ENCODE measurements around the gene MCM3AP. TPM values are rescaled to one million over a fixed set of nuclear protein-coding genes. Genes with fewer than 3 reads are reported as not detected.

The MCM3AP gene
- total and polyA plus RNA-seq, 4 donors, result 14.7 to 111 (median 67.1) TPM

DNA sequence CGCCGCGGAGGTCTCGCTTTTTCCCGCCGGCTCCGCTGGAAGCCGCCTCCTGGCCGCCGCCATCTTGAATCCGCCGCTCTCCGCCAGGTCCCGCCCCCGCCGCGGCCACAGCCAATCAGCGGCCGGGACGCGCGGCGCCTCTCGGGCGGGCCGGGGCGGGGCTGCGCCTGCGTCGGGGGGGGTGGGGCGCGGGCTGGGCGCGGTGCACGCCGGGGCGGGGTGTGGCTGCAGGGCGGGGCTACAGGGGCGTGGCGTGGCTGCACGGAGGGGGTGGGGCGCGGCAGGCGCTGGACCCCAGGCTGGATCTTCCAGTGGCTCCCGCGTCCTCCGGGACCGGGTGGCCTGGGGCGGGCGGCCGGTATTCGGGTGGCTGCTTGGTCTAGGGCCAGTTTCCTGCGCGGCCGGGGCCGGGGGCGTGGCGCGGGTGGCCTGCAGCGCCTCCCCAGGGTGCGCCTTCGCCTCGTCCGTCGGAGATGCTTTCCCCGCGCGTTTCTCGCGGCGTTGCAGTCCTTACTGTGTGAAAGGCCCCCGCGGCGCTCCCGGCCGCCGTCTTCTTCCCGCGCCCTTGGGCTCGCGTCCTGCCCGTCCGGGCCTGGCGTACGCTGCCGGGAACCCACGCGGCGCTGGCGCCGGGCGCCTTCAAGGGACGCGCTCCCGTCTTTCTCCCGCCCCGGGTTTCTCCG, 39.1 kb upstream of the MCM3AP start:
- WGBS, 2 donors, result 1% methylated on average over 74 to 98 of the region's 98 CpGs
- intact Hi-C loops (cut with DNase I), result loop anchor here (2.0 to 5.0 kb wide), 4 partner anchors 37 to 142 kb away; partner anchors contain the start of genes YBEY (in 2 of the 2), LSS (in 1 of the 2), MCM3AP (in 1 of the 2) and SPATC1L (in 1 of the 2)

DNA sequence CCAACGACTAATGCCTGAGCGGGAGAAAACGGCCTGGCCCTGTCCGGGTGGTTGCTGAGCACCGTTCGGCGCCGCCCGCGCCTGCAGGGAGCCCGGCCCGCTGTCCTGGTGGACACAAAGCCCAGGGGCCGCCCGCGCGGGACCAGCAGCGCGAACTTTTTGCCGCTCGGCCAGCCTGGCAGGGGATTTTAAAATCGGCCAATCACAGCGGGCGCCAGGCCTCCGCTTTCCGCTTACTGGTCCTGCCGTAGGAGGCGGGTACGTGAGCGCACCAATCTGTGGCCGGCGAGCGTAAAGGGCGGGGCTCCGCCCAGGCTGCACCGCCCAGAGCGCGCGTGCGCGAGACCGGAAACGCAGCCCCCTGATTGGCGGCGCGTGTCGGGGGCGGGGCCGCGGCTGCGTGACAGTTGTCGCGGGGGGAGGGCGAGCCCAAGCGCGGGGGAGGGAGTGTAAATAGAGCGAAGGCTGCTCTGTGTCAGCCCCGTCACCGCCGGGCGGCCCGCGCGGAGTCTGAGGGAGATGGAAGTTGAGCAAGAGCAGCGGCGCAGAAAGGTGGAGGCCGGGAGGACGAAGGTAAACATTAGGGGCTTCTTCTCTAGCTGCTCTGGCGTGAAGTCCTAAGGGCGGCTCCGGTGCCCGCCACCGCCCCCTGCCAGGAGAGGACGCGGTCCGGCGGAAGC, 38.4 kb upstream of the MCM3AP start, which contains the start of the genes C21orf58 and PCNT:
Gene C21orf58 (minus strand): TSS at position 161 of the 680 bp plus-strand sequence. CDS start 1,132 bp downstream, outside the sequence.
Gene PCNT (plus strand): TSS at position 447 of the 680 bp plus-strand sequence. CDS start 73 bp downstream, at position 520.
- ATAC-seq (ENCODE audit: low FRiP score), result peak; percentile 98
- Histone ChIP-seq H3K4me3 (ENCODE audit: low read length in 2 of 2) (peak within 1 kb of the TSS; percentile 80 to 95), H3K4me1 (ENCODE audit: control insufficient read depth in 1 of 2, insufficient read depth in 2 of 2, low read length in 2 of 2) (no peaks in the 10 kb centered on the region), H3K27ac (ENCODE audit: low read depth in 1 of 2, low read length in 2 of 2) (peak within 1 kb of the TSS in 1 of 2 donors; percentile 87), H3K9me3 (ENCODE audit: control insufficient read depth, low read length) (no peaks in the 10 kb centered on the region), H3K27me3 (ENCODE audit: control insufficient read depth in 1 of 2, insufficient read depth in 2 of 2, low read length in 1 of 2) (no peaks in the 10 kb centered on the region), H3K36me3 (ENCODE audit: control insufficient read depth in 1 of 2, insufficient read depth in 2 of 2, low read length in 1 of 2) (no peaks in the 10 kb centered on the region)
- 0% methylated on average over 58 to 76 of the region's 76 CpGs for WGBS, 2 donors
- intact Hi-C loops (cut with DNase I), result loop anchor here (2.0 to 5.0 kb wide), 4 partner anchors 37 to 142 kb away; partner anchors contain the start of genes YBEY (in 2 of the 2), LSS (in 1 of the 2), MCM3AP (in 1 of the 2) and SPATC1L (in 1 of the 2)
- DNase-seq, result peak; percentile 99

More for the DNA sequence above, 39.1 kb upstream of the MCM3AP start:
- Histone ChIP-seq H3K27me3 (ENCODE audit: control insufficient read depth in 1 of 2, insufficient read depth in 2 of 2, low read length in 1 of 2) (no peaks in the 10 kb centered on the region), H3K4me3 (ENCODE audit: low read length in 2 of 2) (peak overlapping the region; percentile 80 to 95), H3K36me3 (ENCODE audit: control insufficient read depth in 1 of 2, insufficient read depth in 2 of 2, low read length in 1 of 2) (no peaks in the 10 kb centered on the region), H3K9me3 (ENCODE audit: control insufficient read depth, low read length) (no peaks in the 10 kb centered on the region), H3K27ac (ENCODE audit: low read depth in 1 of 2, low read length in 2 of 2) (peak overlapping the region in 1 of 2 donors; percentile 87), H3K4me1 (ENCODE audit: control insufficient read depth in 1 of 2, insufficient read depth in 2 of 2, low read length in 2 of 2) (no peaks in the 10 kb centered on the region)
- ATAC-seq (ENCODE audit: low FRiP score), result peak; percentile 95
- DNase-seq, result peak; percentile 90 to 95

DNA sequence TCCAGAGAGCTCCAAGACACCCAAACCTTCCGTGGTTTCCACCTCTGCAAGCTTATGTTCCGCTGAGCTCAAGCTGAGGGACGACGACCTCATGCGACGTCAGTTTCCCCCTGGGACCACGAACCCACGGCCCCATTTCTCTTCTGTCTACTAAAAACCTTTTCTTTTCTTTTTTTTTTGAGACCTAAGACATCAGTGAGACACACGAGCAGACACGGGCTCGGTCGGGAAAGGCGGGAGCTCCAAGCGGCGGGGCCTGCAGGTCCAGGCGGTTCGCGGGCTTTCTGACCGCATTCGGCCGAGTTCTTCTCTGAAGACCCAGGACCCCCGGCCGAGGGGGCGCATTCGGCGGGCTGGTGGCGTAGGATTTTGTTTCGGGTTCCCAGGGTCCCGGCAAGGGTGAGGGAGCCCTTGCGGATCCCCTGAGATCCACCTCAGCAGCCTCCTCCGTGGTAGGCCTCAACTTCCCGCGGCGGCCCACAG, 37.9 kb upstream of the MCM3AP start:
- Histone ChIP-seq H3K27me3 (ENCODE audit: control insufficient read depth in 1 of 2, insufficient read depth in 2 of 2, low read length in 1 of 2) (no peaks in the 10 kb centered on the region), H3K36me3 (ENCODE audit: control insufficient read depth in 1 of 2, insufficient read depth in 2 of 2, low read length in 1 of 2) (no peaks in the 10 kb centered on the region), H3K4me1 (ENCODE audit: control insufficient read depth in 1 of 2, insufficient read depth in 2 of 2, low read length in 2 of 2) (no peaks in the 10 kb centered on the region), H3K4me3 (ENCODE audit: low read length in 2 of 2) (peak overlapping the region; percentile 10 to 50), H3K9me3 (ENCODE audit: control insufficient read depth, low read length) (no peaks in the 10 kb centered on the region), H3K27ac (ENCODE audit: low read depth in 1 of 2, low read length in 2 of 2) (no peak overlapping the region)
- DNase-seq, result no peak
- intact Hi-C loops (cut with DNase I), result loop anchor here (5.0 kb wide), 3 partner anchors 36 to 141 kb away; partner anchors contain the start of genes LSS (in 1 of the 2), MCM3AP (in 1 of the 2), SPATC1L (in 1 of the 2) and YBEY (in 1 of the 2)
- 1 to 2% methylated on average over 34 of the region's 34 CpGs for WGBS, 2 donors
- no peak for ATAC-seq (ENCODE audit: low FRiP score)

DNA sequence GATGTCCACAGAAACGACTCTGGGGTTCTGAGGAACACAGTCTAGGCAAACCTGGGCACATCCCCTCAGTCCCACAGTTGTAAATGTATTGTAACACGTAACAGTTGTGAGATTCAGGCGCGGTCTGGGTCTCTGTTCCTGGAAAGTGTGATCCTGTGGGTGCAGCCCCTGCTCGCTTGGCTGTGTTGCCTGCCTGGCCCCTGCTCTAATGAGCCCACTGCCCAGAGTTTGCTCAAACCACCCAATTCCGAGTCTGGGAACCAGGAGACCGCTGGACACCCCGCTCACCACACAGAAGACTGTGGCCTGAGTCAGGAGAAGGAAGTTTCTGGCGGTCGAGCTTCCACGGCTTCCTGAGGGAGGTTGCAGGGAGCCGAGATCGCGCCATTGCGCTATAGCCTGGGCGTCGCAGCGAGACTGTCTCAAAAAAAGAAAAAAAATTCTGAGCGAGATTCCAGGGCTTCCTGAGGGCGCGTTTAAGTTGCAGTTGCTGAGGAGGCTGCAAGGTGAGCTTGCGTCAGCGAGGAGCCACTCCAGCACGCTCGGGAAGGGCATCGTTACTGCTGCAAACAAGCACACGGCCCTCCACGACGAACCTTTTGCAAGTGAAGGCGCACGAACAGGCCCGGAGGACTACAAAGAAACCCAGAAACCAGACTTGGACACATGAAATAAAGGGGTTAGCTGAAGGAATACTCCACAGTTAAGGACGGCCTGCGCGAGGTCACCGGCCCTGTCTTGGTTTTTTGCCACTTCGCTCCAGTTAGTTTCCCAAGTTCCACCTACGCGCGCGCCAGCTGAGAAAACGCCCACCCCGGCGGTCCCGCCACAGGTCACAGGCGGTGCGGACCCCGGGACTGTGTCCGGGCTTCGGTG, 37.2 kb upstream of the MCM3AP start:
- Histone ChIP-seq H3K4me3 (ENCODE audit: low read length in 2 of 2) (peak overlapping the region; percentile 10 to 50), H3K4me1 (ENCODE audit: control insufficient read depth in 1 of 2, insufficient read depth in 2 of 2, low read length in 2 of 2) (no peaks in the 10 kb centered on the region), H3K9me3 (ENCODE audit: control insufficient read depth, low read length) (no peaks in the 10 kb centered on the region), H3K27me3 (ENCODE audit: control insufficient read depth in 1 of 2, insufficient read depth in 2 of 2, low read length in 1 of 2) (no peaks in the 10 kb centered on the region), H3K36me3 (ENCODE audit: control insufficient read depth in 1 of 2, insufficient read depth in 2 of 2, low read length in 1 of 2) (no peaks in the 10 kb centered on the region), H3K27ac (ENCODE audit: low read depth in 1 of 2, low read length in 2 of 2) (no peak overlapping the region)
- intact Hi-C loops (cut with DNase I), result loop anchor here (5.0 kb wide), 3 partner anchors 35 to 140 kb away; partner anchors contain the start of genes LSS (in 1 of the 2), MCM3AP (in 1 of the 2), SPATC1L (in 1 of the 2) and YBEY (in 1 of the 2)
- ATAC-seq (ENCODE audit: low FRiP score), result no peak
- DNase-seq, result no peak
- 3 to 4% methylated on average over 50 of the region's 50 CpGs for WGBS, 2 donors

DNA sequence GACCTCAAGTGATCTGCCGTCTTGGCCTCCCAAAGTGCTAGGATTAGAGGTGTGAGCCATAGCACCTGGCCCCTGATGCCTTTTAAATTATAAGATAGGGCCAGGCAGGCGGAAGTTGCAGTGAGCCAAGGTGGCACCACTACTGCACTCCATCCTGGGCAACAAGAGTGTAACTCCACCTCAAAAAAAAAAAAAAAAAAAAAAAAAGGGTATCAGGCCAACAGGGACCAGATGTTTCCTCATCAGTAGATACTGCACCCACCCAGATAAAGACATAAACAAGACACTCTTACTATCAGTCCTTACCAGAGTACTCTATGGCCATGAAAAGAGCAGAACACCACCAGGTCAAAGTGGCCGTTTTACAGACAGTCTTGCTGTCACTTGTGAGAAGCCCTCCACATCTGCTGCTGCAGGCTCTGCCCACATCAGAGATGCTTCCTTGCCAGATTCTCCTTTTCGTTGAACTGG, 35.0 kb upstream of the MCM3AP start:
- Histone ChIP-seq H3K36me3 (ENCODE audit: control insufficient read depth in 1 of 2, insufficient read depth in 2 of 2, low read length in 1 of 2) (no peaks in the 10 kb centered on the region), H3K4me3 (ENCODE audit: low read length in 2 of 2) (no peak overlapping the region), H3K9me3 (ENCODE audit: control insufficient read depth, low read length) (no peaks in the 10 kb centered on the region), H3K4me1 (ENCODE audit: control insufficient read depth in 1 of 2, insufficient read depth in 2 of 2, low read length in 2 of 2) (no peaks in the 10 kb centered on the region), H3K27me3 (ENCODE audit: control insufficient read depth in 1 of 2, insufficient read depth in 2 of 2, low read length in 1 of 2) (no peaks in the 10 kb centered on the region), H3K27ac (ENCODE audit: low read depth in 1 of 2, low read length in 2 of 2) (no peak overlapping the region)
- WGBS, 2 donors, result 62 to 68% methylated on average over 4 of the region's 4 CpGs
- DNase-seq (no peak), ATAC-seq (ENCODE audit: low FRiP score) (no peak)
- intact Hi-C loops (cut with DNase I), result loop anchor here (5.0 kb wide), 3 partner anchors 33 to 138 kb away; partner anchors contain the start of genes LSS (in 1 of the 2), MCM3AP (in 1 of the 2), SPATC1L (in 1 of the 2) and YBEY (in 1 of the 2)

DNA sequence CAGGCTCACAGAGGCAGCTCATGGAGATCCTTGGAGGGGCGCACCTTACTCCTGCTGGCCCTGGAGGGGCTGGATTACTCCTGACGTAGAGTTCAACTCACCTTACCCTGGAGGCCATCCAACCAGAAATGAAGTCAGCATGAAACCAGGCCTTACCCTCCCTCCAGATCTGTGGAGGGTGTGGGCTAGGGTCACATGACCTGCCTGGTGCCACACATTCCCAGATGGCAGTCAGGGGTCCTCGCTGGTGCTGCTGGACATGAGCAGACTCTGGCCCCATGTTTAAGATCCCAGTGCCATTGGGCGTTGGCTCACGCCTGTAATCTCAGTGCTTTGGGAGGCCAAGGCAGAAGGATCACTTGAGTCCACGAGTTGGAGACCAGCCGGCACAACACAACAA, 33.8 kb upstream of the MCM3AP start:
- intact Hi-C loops (cut with DNase I), result no loop called here
- H3K4me1 ChIP-seq (ENCODE audit: control insufficient read depth in 1 of 2, insufficient read depth in 2 of 2, low read length in 2 of 2), result no peaks in the 10 kb centered on the region
- DNase-seq, result no peak
- ATAC-seq (ENCODE audit: low FRiP score), result no peak
- 92 to 93% methylated on average over 7 of the region's 7 CpGs for WGBS, 2 donors
- no peaks in the 10 kb centered on the region for H3K9me3 ChIP-seq (ENCODE audit: control insufficient read depth, low read length)
- no peak overlapping the region for H3K27ac ChIP-seq (ENCODE audit: low read depth in 1 of 2, low read length in 2 of 2)
- no peaks in the 10 kb centered on the region for H3K36me3 ChIP-seq (ENCODE audit: control insufficient read depth in 1 of 2, insufficient read depth in 2 of 2, low read length in 1 of 2)
- H3K27me3 ChIP-seq (ENCODE audit: control insufficient read depth in 1 of 2, insufficient read depth in 2 of 2, low read length in 1 of 2), result no peaks in the 10 kb centered on the region
- no peak overlapping the region for H3K4me3 ChIP-seq (ENCODE audit: low read length in 2 of 2)

DNA sequence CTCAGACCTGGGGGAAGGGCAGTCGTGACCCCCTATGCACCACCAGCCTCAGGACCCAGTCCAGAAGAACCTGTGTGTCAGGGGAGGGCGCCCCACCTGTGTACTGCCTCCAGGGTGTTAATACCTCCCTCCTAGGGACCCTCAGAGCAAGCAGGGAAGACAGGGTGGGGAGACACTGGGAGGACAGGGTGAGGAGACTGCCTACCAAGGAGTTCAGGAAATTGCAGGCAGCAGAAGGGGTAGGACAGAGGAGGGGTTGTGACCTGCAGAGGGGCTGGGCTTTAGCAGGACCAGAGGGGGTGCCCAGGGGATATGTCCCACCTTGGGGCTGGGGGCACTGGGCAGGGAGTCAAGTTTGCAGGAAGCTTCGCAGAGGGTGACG, 33.0 kb upstream of the MCM3AP start:
- WGBS, 2 donors, result 83 to 85% methylated on average over 4 of the region's 4 CpGs
- no peaks in the 10 kb centered on the region for H3K36me3 ChIP-seq (ENCODE audit: control insufficient read depth in 1 of 2, insufficient read depth in 2 of 2, low read length in 1 of 2)
- H3K9me3 ChIP-seq (ENCODE audit: control insufficient read depth, low read length), result no peaks in the 10 kb centered on the region
- intact Hi-C loops (cut with DNase I), result no loop called here
- ATAC-seq (ENCODE audit: low FRiP score) (no peak), DNase-seq (no peak)
- H3K4me3 ChIP-seq (ENCODE audit: low read length in 2 of 2), result no peak overlapping the region
- H3K27ac ChIP-seq (ENCODE audit: low read depth in 1 of 2, low read length in 2 of 2), result no peak overlapping the region
- H3K4me1 ChIP-seq (ENCODE audit: control insufficient read depth in 1 of 2, insufficient read depth in 2 of 2, low read length in 2 of 2), result no peaks in the 10 kb centered on the region
- H3K27me3 ChIP-seq (ENCODE audit: control insufficient read depth in 1 of 2, insufficient read depth in 2 of 2, low read length in 1 of 2), result no peaks in the 10 kb centered on the region

Data from aorta (tissue), 5 donors.